Activated CD4-positive, alpha-beta memory T cell treated with anti-CD3 and anti-CD28 coated beads for 36 hours (primary cell): ENCODE data around the gene CCR2. TPM values are rescaled to one million over a fixed set of nuclear protein-coding genes. Genes with fewer than 3 reads are reported as not detected.

ENCODE experiments used
- CTCF ChIA-PET: fragments of 350-600 bp; sonication (Branson Sonifier 250); formaldehyde crosslinking; loops from one replicate; lab custom pipeline; 2021; ENCODE audit warnings: antibody characterized with exemption, inconsistent platforms; lab: Charles Lee
- POLR2A ChIA-PET: fragments of 350-600 bp; sonication (Branson Sonifier 250); formaldehyde crosslinking; loops from one replicate; lab custom pipeline; 2021; ENCODE audit warnings: antibody characterized with exemption; lab: Charles Lee
- DNase-seq: peaks from one replicate; pipeline ENCODE4 v3.0.0-alpha.2; 2020
- H3K27ac Mint-ChIP-seq: one replicate; pipeline ENCODE4 v1.8.0; 2021; ENCODE audit warnings: mixed read lengths
- H3K27me3 Mint-ChIP-seq: one replicate; pipeline ENCODE4 v1.8.0; 2021; ENCODE audit warnings: mixed read lengths
- H3K36me3 Mint-ChIP-seq: one replicate; pipeline ENCODE4 v1.8.0; 2021; ENCODE audit warnings: mixed read lengths
- H3K4me1 Mint-ChIP-seq: one replicate; pipeline ENCODE4 v1.8.0; 2021; ENCODE audit warnings: low read depth, mixed read lengths
- H3K4me3 Mint-ChIP-seq: one replicate; pipeline ENCODE4 v1.8.0; 2021; ENCODE audit warnings: mild to moderate bottlenecking, mixed read lengths
- H3K9me3 Mint-ChIP-seq: one replicate; pipeline ENCODE4 v1.8.0; 2021; ENCODE audit warnings: mixed read lengths
- intact Hi-C: fragments of 100-400 bp; cut with micrococcal nuclease; formaldehyde crosslinking; loops from one replicate; pipeline ENCODE4 v1.15.1; 2023
- total RNA-seq, 2 experiments: library from RNA; stranded (reverse); gene quantifications; one replicate each; pipeline ENCODE4 v1.2.3, GENCODE V29; 2021

The CCR2 gene
- total RNA-seq, 2 experiments from 2014 or later = 2.2 TPM

- CTCF ChIA-PET = interaction anchor here (1.2 to 2.3 kb wide), 2 partner anchors 28 to 82 kb away, joined by 5 to 8 read pairs; no protein-coding TSS in a partner anchor
- Mint-ChIP-seq H3K27me3 (peaks cover 4% of the 10 kb centered on the region), H3K27ac (peak overlapping the region; percentile 39), H3K36me3 (no peaks in the 10 kb centered on the region), H3K4me1 (peaks cover 13% of the 10 kb centered on the region), H3K4me3 (no peak overlapping the region), H3K9me3 (peaks cover 4% of the 10 kb centered on the region)
- intact Hi-C loops = no loop called here
- POLR2A ChIA-PET = no interaction called here
- no peak for DNase-seq
These were observed 52.5 kb downstream of the CCR2 start for GRCh38 chr3:46406443-46406787.

- peaks cover 4% of the 10 kb centered on the region for H3K27me3 Mint-ChIP-seq
- DNase-seq = peak; percentile 55
- H3K4me3 Mint-ChIP-seq = peak within 1 kb of the TSS; percentile 64
- H3K9me3 Mint-ChIP-seq = peaks cover 4% of the 10 kb centered on the region
- intact Hi-C loops = no loop called here
- H3K27ac Mint-ChIP-seq = peak within 1 kb of the TSS; percentile 64
- CTCF ChIA-PET = interaction anchor here (1.2 to 2.3 kb wide), 3 partner anchors 29 to 132 kb away, joined by 5 to 8 read pairs (median 5); no protein-coding TSS in a partner anchor
- H3K4me1 Mint-ChIP-seq = peaks cover 13% of the 10 kb centered on the region
- POLR2A ChIA-PET = interaction anchor here (1.0 to 1.1 kb wide), 2 partner anchors 38 to 122 kb away, joined by 3 read pairs; no protein-coding TSS in a partner anchor
- H3K36me3 Mint-ChIP-seq = no peaks in the 10 kb centered on the region
These were observed 53.1 kb downstream of the CCR2 start, which contains the start of the genes CCR5AS and CCRL2 for GRCh38 chr3:46406788-46407611. TSS of gene CCR5AS (minus strand) at chr3:46407066. TSS of gene CCRL2 (plus strand) at chr3:46407259. CDS start at chr3:46408080, 821 bp downstream.

- Mint-ChIP-seq H3K36me3 (no peaks in the 10 kb centered on the region), H3K9me3 (peaks cover 1% of the 10 kb centered on the region), H3K27me3 (peaks cover 1% of the 10 kb centered on the region), H3K27ac (no peak overlapping the region), H3K4me1 (peaks cover 13% of the 10 kb centered on the region), H3K4me3 (no peak overlapping the region)
- ChIA-PET POLR2A (interaction anchor here (1.0 to 1.1 kb wide), 2 partner anchors 38 to 123 kb away, joined by 3 read pairs; no protein-coding TSS in a partner anchor), CTCF (interaction anchor here (1.5 to 2.3 kb wide), 2 partner anchors 81 to 131 kb away, joined by 5 to 8 read pairs; no protein-coding TSS in a partner anchor)
- no peak for DNase-seq
- intact Hi-C loops = no loop called here
These were observed 54.1 kb downstream of the CCR2 start for GRCh38 chr3:46407970-46408369.

GRCh38 chr3:46408853-46409252 is 54.9 kb downstream of the CCR2 start:
- ChIA-PET CTCF (no interaction called here), POLR2A (no interaction called here)
- Mint-ChIP-seq H3K9me3 (no peaks in the 10 kb centered on the region), H3K27me3 (peaks cover 1% of the 10 kb centered on the region), H3K27ac (no peak overlapping the region), H3K4me1 (peaks cover 13% of the 10 kb centered on the region), H3K36me3 (no peaks in the 10 kb centered on the region), H3K4me3 (no peak overlapping the region)
- no peak for DNase-seq
- intact Hi-C loops = no loop called here

- POLR2A ChIA-PET = no interaction called here
- Mint-ChIP-seq H3K4me3 (no peak overlapping the region), H3K36me3 (no peaks in the 10 kb centered on the region), H3K9me3 (no peaks in the 10 kb centered on the region), H3K27ac (no peak overlapping the region), H3K27me3 (peaks cover 1% of the 10 kb centered on the region), H3K4me1 (peaks cover 13% of the 10 kb centered on the region)
- CTCF ChIA-PET = no interaction called here
- intact Hi-C loops = no loop called here
- DNase-seq = no peak
These were observed 56.0 kb downstream of the CCR2 start for GRCh38 chr3:46409739-46410489.

Other genes with a start within 250 kb of the CCR2 start
- gene CCR1, start 145.8 kb upstream of the CCR2 start, total RNA-seq = 1 to 10 TPM in 1 of 2 experiments, under 1 TPM in 1; 0.80 to 1.3 TPM
- not detected for gene CCR3, start 111.7 kb upstream of the CCR2 start, total RNA-seq
- gene CCR5, start 16.8 kb downstream of the CCR2 start, total RNA-seq = 1 to 10 TPM; 2.0 to 2.1 TPM
- 1 to 10 TPM; 1.3 to 1.4 TPM for gene CCRL2, start 53.1 kb downstream of the CCR2 start, total RNA-seq
- gene LTF, start 110.8 kb downstream of the CCR2 start, total RNA-seq = not detected
- gene RTP3, start 143.9 kb downstream of the CCR2 start, total RNA-seq = not detected
- not detected for gene LRRC2, start 212.2 kb downstream of the CCR2 start, total RNA-seq